Measurements from ENCODE around the gene METTL25B.

- TF ChIP-seq, protein P1, sequence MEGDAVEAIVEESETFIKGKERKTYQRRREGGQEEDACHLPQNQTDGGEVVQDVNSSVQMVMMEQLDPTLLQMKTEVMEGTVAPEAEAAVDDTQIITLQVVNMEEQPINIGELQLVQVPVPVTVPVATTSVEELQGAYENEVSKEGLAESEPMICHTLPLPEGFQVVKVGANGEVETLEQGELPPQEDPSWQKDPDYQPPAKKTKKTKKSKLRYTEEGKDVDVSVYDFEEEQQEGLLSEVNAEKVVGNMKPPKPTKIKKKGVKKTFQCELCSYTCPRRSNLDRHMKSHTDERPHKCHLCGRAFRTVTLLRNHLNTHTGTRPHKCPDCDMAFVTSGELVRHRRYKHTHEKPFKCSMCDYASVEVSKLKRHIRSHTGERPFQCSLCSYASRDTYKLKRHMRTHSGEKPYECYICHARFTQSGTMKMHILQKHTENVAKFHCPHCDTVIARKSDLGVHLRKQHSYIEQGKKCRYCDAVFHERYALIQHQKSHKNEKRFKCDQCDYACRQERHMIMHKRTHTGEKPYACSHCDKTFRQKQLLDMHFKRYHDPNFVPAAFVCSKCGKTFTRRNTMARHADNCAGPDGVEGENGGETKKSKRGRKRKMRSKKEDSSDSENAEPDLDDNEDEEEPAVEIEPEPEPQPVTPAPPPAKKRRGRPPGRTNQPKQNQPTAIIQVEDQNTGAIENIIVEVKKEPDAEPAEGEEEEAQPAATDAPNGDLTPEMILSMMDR (IDR thresholded peaks at IDR 0.05) = no peak
- TF ChIP-seq POLR2A (IDR thresholded peaks at IDR 0.05) = no peak
Measured at GRCh38 chr1:156750191-156750672, 22.0 kb downstream of the METTL25B start.
